HG03442 (cell line): ENCODE measurements around the gene EML6.

Experiments used
- ATAC-seq: cut with Tn5 transposase; IDR thresholded peaks from one replicate; pipeline ENCODE4 v1.9.1; 2021; ENCODE audit warnings: mild to moderate bottlenecking, moderate library complexity; ENCODE audit not compliant: unreplicated experiment

EML6 gene

DNA sequence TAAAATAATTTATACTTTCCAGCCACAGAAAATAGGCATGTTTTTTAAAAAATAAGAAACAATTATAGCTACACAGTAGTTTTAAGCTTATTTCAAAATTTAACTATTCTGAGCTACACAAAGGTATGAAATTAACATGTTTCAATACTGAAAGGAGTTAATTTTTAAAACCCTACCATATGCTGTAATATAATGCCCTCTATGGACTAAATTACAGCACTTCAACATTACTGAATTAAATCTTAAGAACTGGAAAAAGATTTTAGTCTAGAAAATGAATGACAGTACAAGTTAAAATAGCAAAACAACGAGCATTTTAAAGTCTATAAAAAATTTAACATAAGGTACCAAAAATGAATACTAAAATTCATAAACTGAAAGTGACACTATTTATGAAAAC is 290.5 kb downstream of the EML6 start:
- ATAC-seq = no peak

GRCh38 chr2:55014962-55015939 is 291.8 kb downstream of the EML6 start:
- ATAC-seq = no peak

- no peak for ATAC-seq
Measured at GRCh38 chr2:55017428-55017827, 294.0 kb downstream of the EML6 start.

- no peak for ATAC-seq
Measured at GRCh38 chr2:55017880-55018279, 294.4 kb downstream of the EML6 start.

DNA sequence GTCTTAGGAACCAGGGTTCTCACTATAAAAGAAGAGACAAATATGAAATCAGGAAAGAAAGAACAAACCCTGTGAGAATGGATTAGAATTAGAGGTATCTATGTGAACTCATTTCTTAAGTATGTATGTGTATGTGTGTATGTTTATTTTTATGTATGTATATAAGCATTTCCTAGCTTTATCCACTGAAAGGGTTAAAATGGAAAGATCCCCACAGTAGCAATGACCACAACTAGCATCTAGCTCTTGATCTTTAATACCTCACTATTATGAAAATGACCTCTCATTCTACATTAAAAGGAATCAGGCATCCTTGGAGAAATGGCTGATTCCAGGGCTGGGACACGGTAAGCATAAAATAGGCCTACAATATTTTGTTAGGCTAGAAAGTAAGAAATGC is 295.2 kb downstream of the EML6 start:
- no peak for ATAC-seq

- ATAC-seq = no peak
Measured at GRCh38 chr2:55019526-55020258, 296.2 kb downstream of the EML6 start.
